Hepatocyte (in vitro differentiated cells): ENCODE results near the gene DTNBP1. TPM values are rescaled to one million over a fixed set of nuclear protein-coding genes. Genes with fewer than 3 reads are reported as not detected.

Experiments used
- DNase-seq: peaks from one replicate; pipeline ENCODE4 v3.0.0-alpha.2; 2016; ENCODE audit warnings: low spot score
- H2AFZ ChIP-seq: fragments of 200-600 bp; sonication (generic); 2 replicates; pipeline ENCODE4 v1.6.0; 2016; ENCODE audit warnings: antibody characterized with exemption, mild to moderate bottlenecking
- H3K27ac ChIP-seq: fragments of 200-600 bp; sonication (generic); 2 replicates; pipeline ENCODE4 v1.5.1; 2016; ENCODE audit warnings: mild to moderate bottlenecking
- H3K27me3 ChIP-seq: fragments of 200-600 bp; sonication (generic); 2 replicates; pipeline ENCODE4 v1.6.1; 2016
- H3K36me3 ChIP-seq: fragments of 200-600 bp; sonication (generic); replicated peaks from 2 replicates; pipeline ENCODE4 v1.5.1; 2016; ENCODE audit warnings: low read depth; ENCODE audit not compliant: insufficient read depth
- H3K4me1 ChIP-seq: fragments of 200-600 bp; sonication (generic); 2 replicates; pipeline ENCODE4 v1.5.1; 2016; ENCODE audit warnings: mild to moderate bottlenecking, moderate library complexity; ENCODE audit not compliant: insufficient read depth
- H3K4me2 ChIP-seq: fragments of 200-600 bp; sonication (generic); 2 replicates; pipeline ENCODE4 v1.6.0; 2016
- H3K4me3 ChIP-seq: fragments of 200-600 bp; sonication (generic); 2 replicates; pipeline ENCODE4 v1.5.1; 2016; ENCODE audit warnings: mild to moderate bottlenecking
- H3K79me2 ChIP-seq: fragments of 200-600 bp; sonication (generic); 2 replicates; pipeline ENCODE4 v1.6.0; 2017; ENCODE audit warnings: mild to moderate bottlenecking
- H3K9me2 ChIP-seq: fragments of 200-600 bp; sonication (generic); replicated peaks from 2 replicates; pipeline ENCODE4 v1.6.0; 2017; ENCODE audit warnings: mild to moderate bottlenecking; ENCODE audit not compliant: insufficient read depth
- H3K9me3 ChIP-seq: fragments of 200-600 bp; sonication (generic); 2 replicates; pipeline ENCODE4 v1.5.1; 2016; ENCODE audit warnings: low read depth, mild to moderate bottlenecking
- H4K20me1 ChIP-seq: fragments of 200-600 bp; sonication (generic); 2 replicates; pipeline ENCODE4 v1.6.0; 2016; ENCODE audit warnings: mild to moderate bottlenecking; ENCODE audit not compliant: insufficient read depth, poor library complexity, severe bottlenecking
- EZH2 ChIP-seq: fragments of 200-600 bp; sonication (generic); IDR thresholded peaks from 2 replicates; pipeline ENCODE4 v1.6.1; 2016; ENCODE audit warnings: antibody characterized with exemption, mild to moderate bottlenecking, borderline replicate concordance
- EZH2phosphoT487 ChIP-seq: fragments of 200-600 bp; sonication (generic); IDR thresholded peaks from one replicate; pipeline ENCODE4 v1.6.1; 2018; ENCODE audit warnings: antibody characterized with exemption, mild to moderate bottlenecking, low read depth, moderate library complexity; ENCODE audit not compliant: unreplicated experiment, severe bottlenecking
- WGBS: methylation state at CpG from one replicate; pipeline ENCODE4 v1.1.6; 2016; ENCODE audit warnings: low lambda C conversion rate; ENCODE audit errors: missing lambda C conversion rate; 5-methylcytosine and 5-hydroxymethylcytosine counted together
- polyA plus RNA-seq: library from polyadenylated mRNA; unstranded; fragments of >200 nt; fragmentation: Nextera tagmentation; extraction: Ambion mirVana; gene quantifications from 2 replicates; pipeline ENCODE4 v1.2.1, GENCODE V29; 2016
- total RNA-seq: library from RNA; depleted of rRNA; stranded (reverse); fragments of >200 nt; gene quantifications from 2 replicates; pipeline ENCODE4 v1.2.3, GENCODE V29; 2014
- TF ChIP-seq, protein P1 (sequence below): fragments of 200-600 bp; sonication (generic); IDR thresholded peaks from 2 replicates; pipeline ENCODE4 v1.5.1; 2016; ENCODE audit warnings: antibody characterized with exemption, mild to moderate bottlenecking; ENCODE audit not compliant: poor library complexity

The DTNBP1 gene
- total and polyA plus RNA-seq, 2 experiments from 2014 or later, result 3.4 to 25.6 TPM

- Histone ChIP-seq H4K20me1 (no peaks in the 10 kb centered on the region), H3K27me3 (no peaks in the 10 kb centered on the region), H3K4me3 (no peak overlapping the region), H3K4me1 (peaks cover 5% of the 10 kb centered on the region), H3K36me3 (no peaks in the 10 kb centered on the region), H3K9me2 (no peaks in the 10 kb centered on the region), H2AFZ (no peak overlapping the region), H3K27ac (no peak overlapping the region), H3K4me2 (no peak overlapping the region), H3K79me2 (no peaks in the 10 kb centered on the region), H3K9me3 (no peaks in the 10 kb centered on the region)
- no peak for DNase-seq
- TF ChIP-seq, protein P1, sequence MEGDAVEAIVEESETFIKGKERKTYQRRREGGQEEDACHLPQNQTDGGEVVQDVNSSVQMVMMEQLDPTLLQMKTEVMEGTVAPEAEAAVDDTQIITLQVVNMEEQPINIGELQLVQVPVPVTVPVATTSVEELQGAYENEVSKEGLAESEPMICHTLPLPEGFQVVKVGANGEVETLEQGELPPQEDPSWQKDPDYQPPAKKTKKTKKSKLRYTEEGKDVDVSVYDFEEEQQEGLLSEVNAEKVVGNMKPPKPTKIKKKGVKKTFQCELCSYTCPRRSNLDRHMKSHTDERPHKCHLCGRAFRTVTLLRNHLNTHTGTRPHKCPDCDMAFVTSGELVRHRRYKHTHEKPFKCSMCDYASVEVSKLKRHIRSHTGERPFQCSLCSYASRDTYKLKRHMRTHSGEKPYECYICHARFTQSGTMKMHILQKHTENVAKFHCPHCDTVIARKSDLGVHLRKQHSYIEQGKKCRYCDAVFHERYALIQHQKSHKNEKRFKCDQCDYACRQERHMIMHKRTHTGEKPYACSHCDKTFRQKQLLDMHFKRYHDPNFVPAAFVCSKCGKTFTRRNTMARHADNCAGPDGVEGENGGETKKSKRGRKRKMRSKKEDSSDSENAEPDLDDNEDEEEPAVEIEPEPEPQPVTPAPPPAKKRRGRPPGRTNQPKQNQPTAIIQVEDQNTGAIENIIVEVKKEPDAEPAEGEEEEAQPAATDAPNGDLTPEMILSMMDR, result no peak
- TF ChIP-seq EZH2 (no peak), EZH2phosphoT487 (no peak)
- 89% methylated on average over 7 of the region's 7 CpGs for WGBS
Observed at GRCh38 chr6:15539722-15540270, 123.0 kb downstream of the DTNBP1 start.

GRCh38 chr6:15538766-15539495, 123.9 kb downstream of the DTNBP1 start:
- H3K4me1 ChIP-seq, result peaks cover 5% of the 10 kb centered on the region

GRCh38 chr6:15538106-15538505, 124.7 kb downstream of the DTNBP1 start:
- Histone ChIP-seq H3K9me3 (no peaks in the 10 kb centered on the region), H3K36me3 (no peaks in the 10 kb centered on the region), H4K20me1 (no peaks in the 10 kb centered on the region), H3K27me3 (no peaks in the 10 kb centered on the region), H3K27ac (no peak overlapping the region), H3K4me2 (no peak overlapping the region), H3K79me2 (no peaks in the 10 kb centered on the region), H3K9me2 (no peaks in the 10 kb centered on the region), H3K4me3 (no peak overlapping the region), H3K4me1 (peaks cover 5% of the 10 kb centered on the region), H2AFZ (no peak overlapping the region)
- whole genome bisulfite sequencing, result 91% methylated on average over 5 of the region's 5 CpGs
- DNase-seq, result no peak
- no peak for TF ChIP-seq EZH2
- TF ChIP-seq, protein P1, result no peak
- TF ChIP-seq EZH2phosphoT487, result no peak

More at GRCh38 chr6:15538766-15539495, 123.9 kb downstream of the DTNBP1 start:
- Histone ChIP-seq H3K4me3 (no peak overlapping the region), H3K27ac (no peak overlapping the region), H2AFZ (no peak overlapping the region), H3K9me2 (no peaks in the 10 kb centered on the region), H3K79me2 (no peaks in the 10 kb centered on the region), H3K4me2 (no peak overlapping the region), H3K36me3 (no peaks in the 10 kb centered on the region), H3K27me3 (no peaks in the 10 kb centered on the region), H4K20me1 (no peaks in the 10 kb centered on the region), H3K9me3 (no peaks in the 10 kb centered on the region)
- no peak for TF ChIP-seq EZH2
- TF ChIP-seq, protein P1, result no peak
- no peak for TF ChIP-seq EZH2phosphoT487
- DNase-seq, result no peak
- WGBS, result 77% methylated on average over 9 of the region's 9 CpGs
